Measurements from ENCODE around the gene MX2. TPM values are rescaled to one million over a fixed set of nuclear protein-coding genes. Genes with fewer than 3 reads are reported as not detected.
A peak's percentile ranks its signal among the peaks of the same experiment; 100 is the strongest.

Gene MX2
- total RNA-seq, 4 donors from 2014 or later = 6.7 to 17.5 (median 9.5) TPM

- TF ChIP-seq, protein P1, sequence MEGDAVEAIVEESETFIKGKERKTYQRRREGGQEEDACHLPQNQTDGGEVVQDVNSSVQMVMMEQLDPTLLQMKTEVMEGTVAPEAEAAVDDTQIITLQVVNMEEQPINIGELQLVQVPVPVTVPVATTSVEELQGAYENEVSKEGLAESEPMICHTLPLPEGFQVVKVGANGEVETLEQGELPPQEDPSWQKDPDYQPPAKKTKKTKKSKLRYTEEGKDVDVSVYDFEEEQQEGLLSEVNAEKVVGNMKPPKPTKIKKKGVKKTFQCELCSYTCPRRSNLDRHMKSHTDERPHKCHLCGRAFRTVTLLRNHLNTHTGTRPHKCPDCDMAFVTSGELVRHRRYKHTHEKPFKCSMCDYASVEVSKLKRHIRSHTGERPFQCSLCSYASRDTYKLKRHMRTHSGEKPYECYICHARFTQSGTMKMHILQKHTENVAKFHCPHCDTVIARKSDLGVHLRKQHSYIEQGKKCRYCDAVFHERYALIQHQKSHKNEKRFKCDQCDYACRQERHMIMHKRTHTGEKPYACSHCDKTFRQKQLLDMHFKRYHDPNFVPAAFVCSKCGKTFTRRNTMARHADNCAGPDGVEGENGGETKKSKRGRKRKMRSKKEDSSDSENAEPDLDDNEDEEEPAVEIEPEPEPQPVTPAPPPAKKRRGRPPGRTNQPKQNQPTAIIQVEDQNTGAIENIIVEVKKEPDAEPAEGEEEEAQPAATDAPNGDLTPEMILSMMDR (IDR thresholded peaks at IDR 0.05) = no peak
- TF ChIP-seq POLR2A (IDR thresholded peaks at IDR 0.05) (no peak), EP300 (IDR thresholded peaks at IDR 0.05) (no peak)
- H3K36me3 ChIP-seq = no peaks in the 10 kb centered on the region
- H3K9me3 ChIP-seq = no peaks in the 10 kb centered on the region
- no peaks in the 10 kb centered on the region for H3K4me1 ChIP-seq
- no peaks in the 10 kb centered on the region for H3K27me3 ChIP-seq
- H3K4me3 ChIP-seq = no peak overlapping the region
- H3K27ac ChIP-seq = no peak overlapping the region
- WGBS, 2 donors = 65 to 73% methylated on average over 7 of the region's 7 CpGs
- no peak for DNase-seq (ENCODE audit: low spot score in 2 of 2)
Measured at GRCh38 chr21:41349126-41349525, 12.7 kb upstream of the MX2 start.

- no peaks in the 10 kb centered on the region for H3K4me1 ChIP-seq
- no peak for TF ChIP-seq EP300 (IDR thresholded peaks at IDR 0.05)
- no peak for TF ChIP-seq POLR2A (IDR thresholded peaks at IDR 0.05)
- TF ChIP-seq, protein P1 (IDR thresholded peaks at IDR 0.05) = no peak
- no peaks in the 10 kb centered on the region for H3K27me3 ChIP-seq
- DNase-seq (ENCODE audit: low spot score in 2 of 2) = no peak
- H3K27ac ChIP-seq = no peak overlapping the region
- H3K9me3 ChIP-seq = no peaks in the 10 kb centered on the region
- no peak overlapping the region for H3K4me3 ChIP-seq
- H3K36me3 ChIP-seq = no peaks in the 10 kb centered on the region
- 75 to 85% methylated on average over 19 of the region's 19 CpGs for WGBS, 2 donors
Measured at GRCh38 chr21:41349619-41350390, 12.0 kb upstream of the MX2 start.

DNA sequence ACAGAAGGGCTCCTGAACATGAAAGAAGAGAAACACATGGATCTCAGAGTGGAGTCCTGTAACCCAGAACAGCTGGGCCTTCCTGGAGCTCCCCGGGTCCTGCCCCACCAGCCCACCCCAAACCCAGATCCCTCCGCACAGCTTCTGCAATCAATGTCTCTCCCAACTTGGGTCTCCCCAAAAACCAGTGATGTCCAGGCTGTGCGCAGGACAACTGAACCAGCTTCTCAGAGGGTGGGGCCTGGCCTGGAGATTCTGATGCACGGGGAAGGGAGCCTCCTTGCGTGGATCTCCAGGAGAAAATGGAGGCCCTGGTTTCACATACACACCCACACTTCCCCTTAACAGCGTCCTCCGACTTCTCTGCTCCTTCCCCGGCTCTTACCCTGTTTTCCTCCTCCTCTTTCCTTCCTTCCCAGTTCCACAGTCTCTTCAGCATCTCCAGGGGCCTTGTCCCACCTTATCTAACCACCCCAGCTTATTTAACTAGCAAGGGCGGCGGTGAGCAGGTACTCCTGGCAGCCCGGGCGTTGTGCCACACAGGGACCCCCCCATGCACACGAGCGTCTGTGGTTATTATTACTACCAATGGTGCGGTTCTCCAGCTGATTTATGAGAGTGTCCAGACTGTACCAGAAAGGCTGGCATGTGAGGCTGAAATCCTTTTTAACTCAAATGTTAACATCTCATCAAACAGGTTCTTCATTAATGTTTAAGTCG, 11.2 kb upstream of the MX2 start:
- Histone ChIP-seq H3K36me3 (no peaks in the 10 kb centered on the region), H3K4me1 (no peaks in the 10 kb centered on the region), H3K27me3 (no peaks in the 10 kb centered on the region), H3K9me3 (no peaks in the 10 kb centered on the region), H3K27ac (no peak overlapping the region), H3K4me3 (no peak overlapping the region)
- TF ChIP-seq POLR2A (IDR thresholded peaks at IDR 0.05) (no peak), EP300 (IDR thresholded peaks at IDR 0.05) (no peak)
- TF ChIP-seq, protein P1 (IDR thresholded peaks at IDR 0.05) = no peak
- DNase-seq (ENCODE audit: low spot score in 2 of 2) = no peak
- 90 to 92% methylated on average over 16 of the region's 16 CpGs for WGBS, 2 donors

DNA sequence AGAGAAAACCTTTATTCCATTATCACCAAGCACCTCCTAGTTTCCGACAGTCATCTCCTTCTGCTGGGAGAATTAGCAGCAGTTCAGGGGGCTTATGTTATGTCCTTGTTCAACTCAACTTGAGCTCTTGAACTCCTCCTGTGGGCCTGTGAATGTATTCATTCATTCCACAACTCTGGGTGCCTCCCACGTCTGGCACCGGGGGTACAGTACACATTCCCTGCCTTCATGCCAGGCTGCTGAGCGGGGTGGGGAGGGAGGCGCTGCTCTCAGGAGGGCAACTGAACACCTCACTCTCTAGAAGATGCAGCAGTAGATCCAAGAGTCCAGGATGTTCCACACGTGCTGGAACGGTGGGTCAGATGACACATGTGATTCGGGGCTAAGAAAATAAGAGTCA, 4.3 kb upstream of the MX2 start:
- H3K36me3 ChIP-seq = no peaks in the 10 kb centered on the region
- no peak overlapping the region for H3K4me3 ChIP-seq
- TF ChIP-seq POLR2A (IDR thresholded peaks at IDR 0.05) (no peak), EP300 (IDR thresholded peaks at IDR 0.05) (no peak)
- TF ChIP-seq, protein P1 (IDR thresholded peaks at IDR 0.05) = no peak
- peak overlapping the region in 2 of 4 donors; percentile 13 to 86 for H3K27ac ChIP-seq
- DNase-seq (ENCODE audit: low spot score in 2 of 2) = no peak
- no peaks in the 10 kb centered on the region for H3K27me3 ChIP-seq
- H3K4me1 ChIP-seq = peaks cover 0 to 51% (median 10%) of the 10 kb centered on the region in 4 donors
- no peaks in the 10 kb centered on the region for H3K9me3 ChIP-seq
- WGBS, 2 donors = 32 to 39% methylated on average over 8 of the region's 8 CpGs

Measured in tibial nerve (tissue), 4 donors.